ENCODE results near the gene PRKN.

Gene PRKN

DNA sequence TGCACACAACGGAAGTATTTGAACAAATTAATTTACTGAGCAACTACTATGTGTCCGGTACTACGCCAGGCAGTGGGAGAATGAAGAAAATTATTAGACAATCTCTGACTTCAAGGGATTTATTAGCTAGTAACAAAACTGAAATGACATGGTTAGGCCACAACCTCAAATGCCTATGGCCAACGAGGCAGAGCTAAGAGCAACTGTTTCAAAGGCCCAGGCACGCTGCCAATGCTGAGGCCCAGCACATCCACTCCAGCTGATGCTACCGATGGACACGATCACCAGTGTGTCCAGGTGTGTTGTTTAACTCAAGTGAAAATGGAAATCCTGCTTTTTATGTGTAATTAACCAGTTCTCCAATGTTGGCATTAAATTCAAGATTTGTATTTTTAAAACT is 420.9 kb downstream of the PRKN start:
- no peak overlapping the region for H3K27ac ChIP-seq
- TF ChIP-seq, protein P1, sequence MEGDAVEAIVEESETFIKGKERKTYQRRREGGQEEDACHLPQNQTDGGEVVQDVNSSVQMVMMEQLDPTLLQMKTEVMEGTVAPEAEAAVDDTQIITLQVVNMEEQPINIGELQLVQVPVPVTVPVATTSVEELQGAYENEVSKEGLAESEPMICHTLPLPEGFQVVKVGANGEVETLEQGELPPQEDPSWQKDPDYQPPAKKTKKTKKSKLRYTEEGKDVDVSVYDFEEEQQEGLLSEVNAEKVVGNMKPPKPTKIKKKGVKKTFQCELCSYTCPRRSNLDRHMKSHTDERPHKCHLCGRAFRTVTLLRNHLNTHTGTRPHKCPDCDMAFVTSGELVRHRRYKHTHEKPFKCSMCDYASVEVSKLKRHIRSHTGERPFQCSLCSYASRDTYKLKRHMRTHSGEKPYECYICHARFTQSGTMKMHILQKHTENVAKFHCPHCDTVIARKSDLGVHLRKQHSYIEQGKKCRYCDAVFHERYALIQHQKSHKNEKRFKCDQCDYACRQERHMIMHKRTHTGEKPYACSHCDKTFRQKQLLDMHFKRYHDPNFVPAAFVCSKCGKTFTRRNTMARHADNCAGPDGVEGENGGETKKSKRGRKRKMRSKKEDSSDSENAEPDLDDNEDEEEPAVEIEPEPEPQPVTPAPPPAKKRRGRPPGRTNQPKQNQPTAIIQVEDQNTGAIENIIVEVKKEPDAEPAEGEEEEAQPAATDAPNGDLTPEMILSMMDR (conservative IDR thresholded peaks at IDR 0.05) = no peak

GRCh38 chr6:162301128-162301527 is 426.4 kb downstream of the PRKN start:
- no peak overlapping the region for H3K27ac ChIP-seq
- TF ChIP-seq, protein P1 (conservative IDR thresholded peaks at IDR 0.05) = no peak

DNA sequence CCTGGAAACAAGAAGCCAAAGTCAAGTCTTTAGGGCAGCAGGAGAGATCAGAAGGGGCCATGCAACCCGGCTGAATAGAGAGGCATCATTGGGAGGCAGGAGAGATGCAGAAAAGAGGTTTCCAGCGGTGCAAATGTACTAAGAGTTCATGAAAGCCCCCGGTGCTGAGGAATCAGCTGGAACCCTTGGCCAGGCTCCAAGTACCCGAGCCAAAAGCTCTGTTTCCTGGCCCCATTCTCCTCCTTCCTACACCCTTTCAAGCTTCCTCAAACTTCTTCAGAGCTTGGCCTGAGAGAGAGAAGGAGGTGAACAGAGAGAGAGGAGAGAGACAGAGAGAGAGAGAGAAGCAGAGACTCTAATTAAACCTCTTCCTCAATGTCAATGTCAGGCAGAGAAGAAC is 433.5 kb downstream of the PRKN start:
- H3K27ac ChIP-seq = no peak overlapping the region
- TF ChIP-seq, protein P1 (conservative IDR thresholded peaks at IDR 0.05) = no peak

GRCh38 chr6:162292915-162293314 is 434.7 kb downstream of the PRKN start:
- no peak overlapping the region for H3K27ac ChIP-seq
- TF ChIP-seq, protein P1 (conservative IDR thresholded peaks at IDR 0.05) = no peak

- TF ChIP-seq, protein P1 (conservative IDR thresholded peaks at IDR 0.05) = no peak
- no peak overlapping the region for H3K27ac ChIP-seq
Observed at GRCh38 chr6:162290846-162291465, 436.6 kb downstream of the PRKN start.

DNA sequence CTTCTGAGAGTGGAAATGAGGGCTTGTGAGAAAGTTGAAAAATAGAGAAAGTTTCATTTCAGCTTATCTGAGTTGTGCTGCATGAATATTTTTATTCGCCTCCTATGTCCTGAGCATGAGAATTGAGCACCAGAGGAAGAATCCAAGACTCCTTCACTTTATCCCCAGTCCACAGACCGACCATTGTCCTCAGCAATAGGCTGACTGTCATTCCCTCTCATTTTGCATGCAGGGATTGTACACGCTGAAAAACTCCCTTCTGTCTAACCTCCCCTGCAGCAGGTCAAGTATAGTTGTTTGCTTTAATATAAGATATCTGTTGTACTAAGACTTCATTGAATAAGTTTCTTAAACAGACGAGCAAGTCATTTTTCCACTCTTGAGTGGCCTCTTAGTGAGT is 437.6 kb downstream of the PRKN start:
- no peak overlapping the region for H3K27ac ChIP-seq
- TF ChIP-seq, protein P1 (conservative IDR thresholded peaks at IDR 0.05) = no peak

DNA sequence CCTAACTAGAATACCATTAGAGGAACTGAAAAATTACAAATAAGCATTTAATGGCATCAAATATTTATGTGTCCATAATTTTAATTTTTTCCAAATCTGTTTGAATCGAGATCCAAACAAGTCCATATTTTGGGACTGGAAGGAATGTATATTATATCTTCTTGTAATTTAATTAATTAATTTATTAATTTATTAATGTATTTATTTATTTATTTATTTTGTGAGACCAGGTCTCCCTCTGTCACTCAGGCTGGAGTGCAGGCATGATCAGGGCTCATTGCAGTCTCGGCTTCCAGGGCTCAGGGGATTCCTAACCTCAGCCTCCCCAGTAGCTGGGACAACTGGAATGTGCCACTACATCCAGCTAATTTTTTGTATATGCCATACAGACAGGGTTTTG is 453.6 kb downstream of the PRKN start:
- no peak overlapping the region for H3K27ac ChIP-seq
- TF ChIP-seq, protein P1 (conservative IDR thresholded peaks at IDR 0.05) = no peak

Data from VCaP (cell line).